ENCODE data around the gene OXNAD1. TPM values are rescaled to one million over a fixed set of nuclear protein-coding genes. Genes with fewer than 3 reads are reported as not detected.

Gene OXNAD1
- total and polyA plus RNA-seq, 2 experiments from 2014 or later, result 14.4 to 21.1 TPM

- Histone ChIP-seq H3K27me3 (no peaks in the 10 kb centered on the region), H3K9me2 (replicated peaks; ENCODE audit: insufficient read depth) (no peaks in the 10 kb centered on the region), H3K79me2 (no peaks in the 10 kb centered on the region), H3K4me3 (no peak overlapping the region), H3K9me3 (ENCODE audit: low read depth) (no peaks in the 10 kb centered on the region), H3K36me3 (replicated peaks; ENCODE audit: insufficient read depth, low read depth) (no peaks in the 10 kb centered on the region), H4K20me1 (ENCODE audit: insufficient read depth, poor library complexity, severe bottlenecking) (no peaks in the 10 kb centered on the region), H3K4me1 (ENCODE audit: insufficient read depth) (peaks cover 21% of the 10 kb centered on the region), H2AFZ (no peak overlapping the region), H3K4me2 (no peak overlapping the region), H3K27ac (no peak overlapping the region)
- 68% methylated on average over 3 of the region's 3 CpGs for WGBS (ENCODE audit: low lambda C conversion rate, missing lambda C conversion rate)
- no peak for TF ChIP-seq EZH2 (IDR thresholded peaks at IDR 0.05; ENCODE audit: borderline replicate concordance)
- TF ChIP-seq CTCF (IDR thresholded peaks at IDR 0.05; ENCODE audit: poor library complexity), result no peak
- no peak for TF ChIP-seq EZH2phosphoT487 (IDR thresholded peaks at IDR 0.05; ENCODE audit: low read depth, severe bottlenecking, unreplicated experiment)
- no peak for DNase-seq (ENCODE audit: low spot score)
These were observed 15.1 kb upstream of the OXNAD1 start for GRCh38 chr3:16249886-16250285.

GRCh38 chr3:16251316-16252085 lies 13.5 kb upstream of the OXNAD1 start:
- Histone ChIP-seq H3K27me3 (no peaks in the 10 kb centered on the region), H3K4me1 (ENCODE audit: insufficient read depth) (peaks cover 21% of the 10 kb centered on the region), H3K27ac (peak overlapping the region; percentile 80), H3K4me2 (no peak overlapping the region), H3K4me3 (no peak overlapping the region), H3K9me3 (ENCODE audit: low read depth) (no peaks in the 10 kb centered on the region), H3K79me2 (no peaks in the 10 kb centered on the region), H2AFZ (no peak overlapping the region), H3K9me2 (replicated peaks; ENCODE audit: insufficient read depth) (no peaks in the 10 kb centered on the region), H4K20me1 (ENCODE audit: insufficient read depth, poor library complexity, severe bottlenecking) (no peaks in the 10 kb centered on the region), H3K36me3 (replicated peaks; ENCODE audit: insufficient read depth, low read depth) (no peaks in the 10 kb centered on the region)
- no peak for TF ChIP-seq EZH2phosphoT487 (IDR thresholded peaks at IDR 0.05; ENCODE audit: low read depth, severe bottlenecking, unreplicated experiment)
- no peak for TF ChIP-seq EZH2 (IDR thresholded peaks at IDR 0.05; ENCODE audit: borderline replicate concordance)
- TF ChIP-seq CTCF (IDR thresholded peaks at IDR 0.05; ENCODE audit: poor library complexity), result no peak
- WGBS (ENCODE audit: low lambda C conversion rate, missing lambda C conversion rate), result 83% methylated on average over 9 of the region's 9 CpGs
- DNase-seq (ENCODE audit: low spot score), result no peak

GRCh38 chr3:16252243-16252978 lies 12.6 kb upstream of the OXNAD1 start:
- no peak overlapping the region for H2AFZ ChIP-seq
- H3K4me1 ChIP-seq (ENCODE audit: insufficient read depth), result peaks cover 21% of the 10 kb centered on the region
- peak overlapping the region; percentile 80 for H3K27ac ChIP-seq
- H3K36me3 ChIP-seq (replicated peaks; ENCODE audit: insufficient read depth, low read depth), result no peaks in the 10 kb centered on the region
- no peaks in the 10 kb centered on the region for H3K27me3 ChIP-seq
- no peaks in the 10 kb centered on the region for H4K20me1 ChIP-seq (ENCODE audit: insufficient read depth, poor library complexity, severe bottlenecking)
- DNase-seq (ENCODE audit: low spot score), result peak; percentile 75
- H3K4me2 ChIP-seq, result peak overlapping the region; percentile 8
- WGBS (ENCODE audit: low lambda C conversion rate, missing lambda C conversion rate), result 51% methylated on average over 7 of the region's 7 CpGs
- no peaks in the 10 kb centered on the region for H3K9me3 ChIP-seq (ENCODE audit: low read depth)
- TF ChIP-seq CTCF (IDR thresholded peaks at IDR 0.05; ENCODE audit: poor library complexity) (no peak), EZH2 (IDR thresholded peaks at IDR 0.05; ENCODE audit: borderline replicate concordance) (no peak), EZH2phosphoT487 (IDR thresholded peaks at IDR 0.05; ENCODE audit: low read depth, severe bottlenecking, unreplicated experiment) (no peak)
- no peaks in the 10 kb centered on the region for H3K79me2 ChIP-seq
- H3K4me3 ChIP-seq, result no peak overlapping the region
- H3K9me2 ChIP-seq (replicated peaks; ENCODE audit: insufficient read depth), result no peaks in the 10 kb centered on the region
